Right lobe of liver (tissue), 6 donors: ENCODE results near the gene SEMA7A. TPM values are rescaled to one million over a fixed set of nuclear protein-coding genes. Genes with fewer than 3 reads are reported as not detected.
A peak's percentile ranks its signal among the peaks of the same experiment; 100 is the strongest.

Experiments used
- ATAC-seq, 4 donors: fragments of 200-7000 bp; cut with Tn5 transposase; one replicate each; pipeline ENCODE4 v1.9.1; 2020; ENCODE audit warnings: mild to moderate bottlenecking in 4 of 4, moderate library complexity in 4 of 4
- DNase-seq, 3 donors: peaks; one replicate each; pipeline ENCODE4 v3.0.0-alpha.2; 2020
- H3K27ac ChIP-seq, 3 donors: fragments of 200-600 bp; one replicate each; pipeline ENCODE4 v1.8.0; 2022
- H3K27me3 ChIP-seq, 2 donors: fragments of 200-600 bp; one replicate each; pipeline ENCODE4 v1.8.0; 2022
- H3K36me3 ChIP-seq, 4 donors: fragments of 200-600 bp; sonication (generic) in 1 of 4; one replicate each; pipeline versions ENCODE4 v1.5.1 to v1.8.0; 2017 to 2022; ENCODE audit warnings: control low read depth in 1 of 4
- H3K4me1 ChIP-seq, 4 donors: fragments of 200-600 bp; sonication (generic) in 1 of 4; one replicate each; pipeline versions ENCODE4 v1.5.1 to v1.8.0; 2017 to 2022; ENCODE audit warnings: control low read depth in 1 of 4
- H3K4me3 ChIP-seq, 3 donors: fragments of 200-600 bp; one replicate each; pipeline ENCODE4 v1.8.0; 2022
- H3K9me3 ChIP-seq, 4 donors: fragments of 200-600 bp; sonication (generic) in 1 of 4; one replicate each; pipeline versions ENCODE4 v1.5.1 to v1.8.0; 2017 to 2022; ENCODE audit warnings: control low read depth in 1 of 4
- CTCF ChIP-seq, 4 donors: fragments of 200-600 bp in 3 of 4; fragments of 450-650 bp in 1 of 4; IDR thresholded peaks; one replicate each; pipeline versions ENCODE4 v1.5.1 to v1.8.0; 2016 to 2022; ENCODE audit warnings: antibody characterized with exemption in 4 of 4, mild to moderate bottlenecking in 2 of 4
- POLR2A ChIP-seq: fragments of 450-650 bp; IDR thresholded peaks from one replicate; pipeline ENCODE4 v1.6.1; 2017; ENCODE audit warnings: antibody characterized with exemption, mild to moderate bottlenecking
- WGBS: methylation state at CpG from one replicate; pipeline ENCODE4 v1.1.6; 2018; ENCODE audit warnings: low coverage, low lambda C conversion rate; ENCODE audit not compliant: insufficient coverage; ENCODE audit errors: missing lambda C conversion rate; 5-methylcytosine and 5-hydroxymethylcytosine counted together
- intact Hi-C, 2 donors: fragments of 100-400 bp; cut with DNase I; formaldehyde crosslinking; loops; one replicate each; pipeline versions ENCODE4 v1.11.2 to v1.14.1; 2022
- total RNA-seq, 6 experiments: library from RNA; depleted of rRNA in 2 of 6; stranded (reverse); fragments of >200 nt in 2 of 6; fragmentation: NEBNext Ultra II Directional in 3 of 6; extraction: Animal tissue kit (Norgen Biotek cat#: 25700) in 3 of 6; gene quantifications; one replicate each; pipeline versions ENCODE4 v1.1.0 to v1.2.4, GENCODE V29; 2016 to 2023
- donor health status: DM: no; HTN: yes; CAD: no.
- donor health status: DM: no; HTN: no; CAD: no.
- donor health status: DM: no; HTN: no; CAD: no.
- donor health status: DM: no; HTN: yes; CAD: no.
- donor health status: DM: no; HTN: yes; CAD: no.

SEMA7A gene
- total RNA-seq, 6 experiments from 2014 or later, result 0.42 to 2.4 (median 1.1) TPM

- no peak for ATAC-seq
- no peaks in the 10 kb centered on the region for H3K36me3 ChIP-seq
- intact Hi-C loops, result loop anchor here (5.0 kb wide), 1 partner anchor 52 kb away; no protein-coding TSS in a partner anchor
- H3K9me3 ChIP-seq, result no peaks in the 10 kb centered on the region
- peak overlapping the region in 1 of 3 donors; percentile 16 for H3K27ac ChIP-seq
- TF ChIP-seq POLR2A (no peak), CTCF (IDR thresholded peaks at IDR 0.05) (no peak)
- H3K27me3 ChIP-seq, result peaks cover 0 to 5% of the 10 kb centered on the region in 2 donors
- peak in 1 of 3 donors; percentile 37 for DNase-seq
- peak overlapping the region; percentile 60 to 79 (median 74) for H3K4me3 ChIP-seq
- H3K4me1 ChIP-seq, result peaks cover 0 to 11% (median 0%) of the 10 kb centered on the region in 4 donors
- 60% methylated on average over 5 of the region's 16 CpGs for WGBS
Measured at GRCh38 chr15:74434263-74435136, 742 bp upstream of the SEMA7A start.

GRCh38 chr15:74432968-74433591, 678 bp downstream of the SEMA7A start:
- Histone ChIP-seq H3K9me3 (no peaks in the 10 kb centered on the region), H3K4me3 (peak overlapping the region; percentile 60 to 79 (median 74)), H3K27me3 (peaks cover 0 to 5% of the 10 kb centered on the region in 2 donors), H3K36me3 (no peaks in the 10 kb centered on the region), H3K4me1 (peaks cover 0 to 11% (median 0%) of the 10 kb centered on the region in 4 donors), H3K27ac (no peak overlapping the region)
- no peak for TF ChIP-seq POLR2A
- no peak for TF ChIP-seq CTCF (IDR thresholded peaks at IDR 0.05)
- DNase-seq (no peak), ATAC-seq (no peak)
- WGBS, result 0% methylated on average over 1 of the region's 64 CpGs
- intact Hi-C loops, result no loop called here

GRCh38 chr15:74432271-74432967, 1.3 kb downstream of the SEMA7A start:
- peak overlapping the region in 2 of 3 donors; percentile 74 to 79 for H3K4me3 ChIP-seq
- TF ChIP-seq POLR2A (no peak), CTCF (IDR thresholded peaks at IDR 0.05) (no peak)
- no peaks in the 10 kb centered on the region for H3K36me3 ChIP-seq
- H3K9me3 ChIP-seq, result no peaks in the 10 kb centered on the region
- H3K27me3 ChIP-seq, result peaks cover 0 to 5% of the 10 kb centered on the region in 2 donors
- H3K27ac ChIP-seq, result no peak overlapping the region
- WGBS, result 12% methylated on average over 12 of the region's 21 CpGs
- peaks cover 0 to 11% (median 0%) of the 10 kb centered on the region in 4 donors for H3K4me1 ChIP-seq
- ATAC-seq (no peak), DNase-seq (no peak)
- intact Hi-C loops, result no loop called here

- no peak for TF ChIP-seq POLR2A
- no peak for TF ChIP-seq CTCF (IDR thresholded peaks at IDR 0.05)
- no peak for DNase-seq
- no peaks in the 10 kb centered on the region for H3K9me3 ChIP-seq
- intact Hi-C loops, result no loop called here
- no peak for ATAC-seq
- peaks cover 0 to 5% of the 10 kb centered on the region in 2 donors for H3K27me3 ChIP-seq
- peaks cover 0 to 11% (median 0%) of the 10 kb centered on the region in 4 donors for H3K4me1 ChIP-seq
- no peaks in the 10 kb centered on the region for H3K36me3 ChIP-seq
- WGBS, result 72% methylated on average over 3 of the region's 8 CpGs
- no peak overlapping the region for H3K4me3 ChIP-seq
- H3K27ac ChIP-seq, result no peak overlapping the region
Measured at GRCh38 chr15:74431645-74432044, 2.1 kb downstream of the SEMA7A start.
